Kidney epithelial cell (primary cell): ENCODE data around the gene NTM. TPM values are rescaled to one million over a fixed set of nuclear protein-coding genes. Genes with fewer than 3 reads are reported as not detected.

Experiments used
- DNase-seq: peaks from one replicate; pipeline ENCODE4 v3.0.0-alpha.2; 2010; ENCODE audit warnings: low read depth
- H3K27me3 ChIP-seq: 2 replicates; pipeline ENCODE4 v1.6.0; 2011; ENCODE audit warnings: low read length; ENCODE audit not compliant: control insufficient read depth, insufficient read depth
- H3K36me3 ChIP-seq: 2 replicates; pipeline ENCODE4 v1.5.1; 2011; ENCODE audit warnings: low read length; ENCODE audit not compliant: control insufficient read depth, insufficient read depth
- H3K4me3 ChIP-seq: 2 replicates; pipeline ENCODE4 v1.5.1; 2011; ENCODE audit warnings: low read depth, mild to moderate bottlenecking, control low read depth, low read length
- total RNA-seq: library from RNA; depleted of rRNA; stranded (reverse); fragments of >200 nt; gene quantifications from 2 replicates; pipeline ENCODE4 v1.2.3, GENCODE V29; 2015
- TF ChIP-seq, protein P1 (sequence below): IDR thresholded peaks from 2 replicates; pipeline ENCODE4 v1.5.1; 2011; ENCODE audit warnings: mild to moderate bottlenecking, moderate library complexity, low read length, control low read depth, inconsistent platforms; ENCODE audit not compliant: insufficient read depth, poor library complexity, severe bottlenecking

NTM gene
- total RNA-seq, 1 donor from 2014 or later = 111 TPM

DNA sequence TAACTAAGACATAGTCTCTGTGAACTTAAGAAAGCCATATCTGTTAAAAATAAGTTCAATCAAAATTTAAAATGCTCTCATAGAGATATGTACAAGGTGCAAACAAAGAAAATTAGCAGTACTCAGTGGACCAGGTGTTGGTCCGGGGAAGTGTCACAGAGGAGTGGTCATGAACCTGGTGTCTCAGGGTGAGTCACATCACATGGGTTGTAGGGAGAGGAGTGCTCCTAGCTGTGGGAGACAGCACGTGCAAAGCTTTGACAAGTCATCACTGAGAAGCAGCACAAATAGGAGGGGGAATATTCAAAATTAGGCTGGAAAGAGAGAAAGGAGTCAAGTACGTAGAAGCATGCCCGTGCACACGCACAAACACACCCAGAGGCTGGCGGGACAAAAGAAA, 438.1 kb downstream of the NTM start:
- Histone ChIP-seq H3K36me3 (no peaks in the 10 kb centered on the region), H3K27me3 (no peaks in the 10 kb centered on the region), H3K4me3 (no peak overlapping the region)
- DNase-seq = peak; percentile 18
- TF ChIP-seq, protein P1, sequence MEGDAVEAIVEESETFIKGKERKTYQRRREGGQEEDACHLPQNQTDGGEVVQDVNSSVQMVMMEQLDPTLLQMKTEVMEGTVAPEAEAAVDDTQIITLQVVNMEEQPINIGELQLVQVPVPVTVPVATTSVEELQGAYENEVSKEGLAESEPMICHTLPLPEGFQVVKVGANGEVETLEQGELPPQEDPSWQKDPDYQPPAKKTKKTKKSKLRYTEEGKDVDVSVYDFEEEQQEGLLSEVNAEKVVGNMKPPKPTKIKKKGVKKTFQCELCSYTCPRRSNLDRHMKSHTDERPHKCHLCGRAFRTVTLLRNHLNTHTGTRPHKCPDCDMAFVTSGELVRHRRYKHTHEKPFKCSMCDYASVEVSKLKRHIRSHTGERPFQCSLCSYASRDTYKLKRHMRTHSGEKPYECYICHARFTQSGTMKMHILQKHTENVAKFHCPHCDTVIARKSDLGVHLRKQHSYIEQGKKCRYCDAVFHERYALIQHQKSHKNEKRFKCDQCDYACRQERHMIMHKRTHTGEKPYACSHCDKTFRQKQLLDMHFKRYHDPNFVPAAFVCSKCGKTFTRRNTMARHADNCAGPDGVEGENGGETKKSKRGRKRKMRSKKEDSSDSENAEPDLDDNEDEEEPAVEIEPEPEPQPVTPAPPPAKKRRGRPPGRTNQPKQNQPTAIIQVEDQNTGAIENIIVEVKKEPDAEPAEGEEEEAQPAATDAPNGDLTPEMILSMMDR = no peak

DNA sequence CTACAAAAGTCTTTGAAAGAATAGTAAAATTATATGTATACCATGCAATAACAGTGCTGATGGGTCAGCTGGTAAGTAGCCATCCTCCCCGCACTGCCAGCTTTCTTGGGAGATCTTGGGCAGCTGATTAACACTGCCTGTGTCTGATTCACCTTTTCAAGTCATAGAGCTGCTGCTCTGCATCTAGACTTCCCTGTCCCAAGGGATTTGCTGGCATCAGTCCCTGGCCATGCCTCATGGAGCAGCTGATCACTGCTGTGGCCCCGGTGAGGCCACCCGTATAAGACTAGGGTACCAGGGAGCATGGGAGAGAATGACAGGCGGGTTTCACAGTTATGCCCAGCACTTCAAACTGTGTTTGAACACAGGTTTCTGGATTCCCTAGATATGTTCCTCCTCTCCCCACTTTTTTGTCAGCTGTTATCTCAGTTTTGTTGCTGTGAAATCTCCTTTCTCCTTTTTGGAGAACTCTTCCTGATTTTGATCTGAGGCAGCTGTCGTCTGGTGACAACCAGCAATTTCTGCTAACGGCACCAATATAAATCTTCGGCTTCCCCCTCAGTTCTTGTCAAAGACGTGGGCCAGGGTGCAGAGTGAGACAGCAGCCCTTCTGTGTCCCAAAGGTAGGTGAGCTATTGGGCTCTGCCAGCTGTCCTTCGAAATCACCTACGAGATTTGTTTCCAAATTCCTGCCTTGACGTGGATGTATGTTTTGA, 438.9 kb downstream of the NTM start:
- no peak overlapping the region for H3K4me3 ChIP-seq
- H3K27me3 ChIP-seq = no peaks in the 10 kb centered on the region
- no peaks in the 10 kb centered on the region for H3K36me3 ChIP-seq
- TF ChIP-seq, protein P1 = no peak
- no peak for DNase-seq

DNA sequence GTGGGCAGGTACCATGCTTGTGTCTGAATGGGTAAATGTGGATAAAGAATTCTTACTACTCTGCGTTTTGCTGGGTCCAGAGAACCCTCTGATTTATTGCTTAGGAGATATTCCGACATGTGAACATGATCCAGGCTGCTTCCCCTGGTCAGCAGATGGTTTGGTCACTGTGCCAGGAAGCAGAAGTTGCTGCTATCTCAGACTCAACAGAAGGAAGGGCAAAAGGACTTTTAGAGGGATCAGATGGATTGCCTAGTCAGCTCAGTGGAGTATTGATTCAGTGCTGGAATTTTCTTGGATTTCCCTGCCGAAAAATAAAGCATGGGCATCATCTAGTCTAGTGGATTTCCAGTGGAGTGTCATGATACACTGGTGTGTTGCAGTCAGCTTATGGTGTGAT, 440.1 kb downstream of the NTM start:
- TF ChIP-seq, protein P1 = no peak
- Histone ChIP-seq H3K36me3 (no peaks in the 10 kb centered on the region), H3K4me3 (no peak overlapping the region), H3K27me3 (no peaks in the 10 kb centered on the region)
- no peak for DNase-seq

DNA sequence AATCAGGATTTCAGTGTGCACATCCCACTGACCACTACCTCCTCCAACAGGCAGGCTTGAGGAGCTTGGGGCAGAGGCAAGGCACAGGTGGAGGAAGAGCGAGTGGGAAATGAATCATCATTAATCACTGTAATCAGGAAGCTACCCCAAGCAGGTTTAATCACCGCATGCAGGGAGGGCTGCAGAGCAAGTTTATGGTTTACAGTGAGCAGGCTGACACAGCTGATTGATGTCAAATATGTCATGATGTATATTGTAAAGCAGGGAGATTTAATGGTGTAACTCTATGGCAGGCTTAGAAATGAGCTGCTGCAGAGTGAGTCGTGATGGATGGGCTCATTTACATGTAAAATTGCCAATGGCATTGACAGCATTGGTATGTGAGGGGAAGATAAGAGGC, 441.0 kb downstream of the NTM start:
- peak; percentile 21 for DNase-seq
- TF ChIP-seq, protein P1 = no peak
- Histone ChIP-seq H3K36me3 (no peaks in the 10 kb centered on the region), H3K27me3 (no peaks in the 10 kb centered on the region), H3K4me3 (no peak overlapping the region)

DNA sequence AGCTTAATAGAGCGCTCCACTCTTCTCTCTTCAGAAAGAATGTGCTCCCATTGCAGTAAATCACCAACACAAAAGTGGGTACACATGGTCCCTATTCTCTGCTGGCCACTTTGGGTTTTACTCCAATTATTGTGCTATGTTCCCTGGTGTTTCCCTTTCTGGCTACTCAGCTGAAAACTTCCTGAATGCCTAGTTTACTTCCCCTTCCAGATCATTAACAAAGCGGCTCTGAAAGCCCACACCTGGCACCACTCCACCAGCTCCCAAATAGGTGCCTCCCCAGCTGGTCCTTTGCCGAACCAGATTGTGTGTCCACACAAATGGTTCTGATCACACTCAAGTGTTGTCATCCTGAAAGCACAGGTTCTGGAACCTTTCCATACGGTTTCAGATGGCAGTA, 443.7 kb downstream of the NTM start:
- TF ChIP-seq, protein P1 = no peak
- Histone ChIP-seq H3K36me3 (no peaks in the 10 kb centered on the region), H3K27me3 (peaks cover 3% of the 10 kb centered on the region), H3K4me3 (no peak overlapping the region)
- no peak for DNase-seq

DNA sequence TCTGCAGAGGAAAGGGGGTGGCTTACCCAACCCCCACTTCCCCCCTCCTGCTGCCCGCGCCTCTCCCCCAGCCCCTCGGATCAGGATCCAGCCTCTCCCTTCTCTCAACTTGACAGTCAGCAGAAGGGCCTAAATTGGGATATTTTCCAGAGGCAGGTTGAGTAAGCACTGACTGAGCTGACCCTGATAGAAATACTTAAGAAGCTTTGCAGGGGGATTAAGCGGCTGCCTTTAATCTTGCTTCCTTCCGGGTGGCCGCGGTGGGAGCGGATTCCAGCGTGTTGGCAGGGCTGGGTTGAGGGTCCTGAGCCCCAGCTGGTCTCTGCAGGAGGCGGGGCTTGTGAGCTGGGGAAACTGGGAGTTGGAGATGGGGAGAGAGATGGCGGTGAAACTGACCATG, 445.2 kb downstream of the NTM start:
- TF ChIP-seq, protein P1 = no peak
- DNase-seq = no peak

More for the DNA sequence above, 445.2 kb downstream of the NTM start:
- no peak overlapping the region for H3K4me3 ChIP-seq
- no peaks in the 10 kb centered on the region for H3K36me3 ChIP-seq
- H3K27me3 ChIP-seq = peaks cover 3% of the 10 kb centered on the region
